Stimulated activated CD8-positive, alpha-beta memory T cell treated with anti-CD3 and anti-CD28 coated beads, Interleukin-4, amount 100 ng/mL, for 1 hour (primary cell): Measurements from ENCODE around the gene GTF2IRD2.
A peak's percentile ranks its signal among the peaks of the same experiment; 100 is the strongest.
"Not testable (repeated sequence)": the region's sequence is repeated elsewhere in the genome, so short reads cannot be mapped to it uniquely, and the experiment has no call there.

Experiments
- DNase-seq, 2 donors: peaks; one replicate each; pipeline ENCODE4 v3.0.0-alpha.2; 2020; ENCODE audit warnings: low read depth in 2 of 2, low spot score in 1 of 2

The GTF2IRD2 gene

DNA sequence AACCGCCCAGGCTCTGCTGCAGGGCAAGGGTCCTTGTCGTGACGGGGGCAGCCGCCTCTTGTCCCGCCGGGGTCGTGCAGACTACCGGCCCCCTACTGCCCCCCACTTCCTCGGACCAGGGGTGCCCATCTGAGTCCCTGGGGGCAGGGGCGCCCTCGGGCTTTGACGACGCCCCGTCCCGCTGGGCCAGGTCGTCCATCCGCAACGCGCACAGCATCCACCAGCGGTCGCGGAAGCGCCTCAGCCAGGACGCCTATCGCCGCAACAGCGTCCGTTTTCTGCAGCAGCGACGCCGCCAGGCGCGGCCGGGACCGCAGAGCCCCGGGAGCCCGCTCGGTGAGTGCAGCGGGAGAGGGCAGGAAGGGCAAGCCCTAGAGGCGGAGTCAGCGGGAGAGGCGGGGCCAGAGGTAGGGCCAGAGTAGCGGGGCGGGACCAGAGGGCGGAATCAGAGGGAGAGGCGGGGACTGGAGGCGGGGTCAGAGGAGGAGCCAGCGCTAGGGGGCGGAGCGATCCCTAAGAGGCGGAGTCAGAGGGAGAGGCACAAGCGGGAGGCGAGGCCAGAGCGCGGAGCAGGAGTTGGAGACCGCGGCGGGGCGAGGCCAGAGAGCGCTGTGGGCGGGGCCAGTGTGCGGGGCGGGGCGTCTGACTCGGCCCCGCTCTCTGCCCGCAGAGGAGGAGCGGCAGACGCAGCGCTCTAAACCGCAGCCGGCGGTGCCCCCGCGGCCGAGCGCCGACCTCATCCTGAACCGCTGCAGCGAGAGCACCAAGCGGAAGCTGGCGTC is 62.8 kb downstream of the GTF2IRD2 start:
- peak; percentile 90 to 93 for DNase-seq

DNA sequence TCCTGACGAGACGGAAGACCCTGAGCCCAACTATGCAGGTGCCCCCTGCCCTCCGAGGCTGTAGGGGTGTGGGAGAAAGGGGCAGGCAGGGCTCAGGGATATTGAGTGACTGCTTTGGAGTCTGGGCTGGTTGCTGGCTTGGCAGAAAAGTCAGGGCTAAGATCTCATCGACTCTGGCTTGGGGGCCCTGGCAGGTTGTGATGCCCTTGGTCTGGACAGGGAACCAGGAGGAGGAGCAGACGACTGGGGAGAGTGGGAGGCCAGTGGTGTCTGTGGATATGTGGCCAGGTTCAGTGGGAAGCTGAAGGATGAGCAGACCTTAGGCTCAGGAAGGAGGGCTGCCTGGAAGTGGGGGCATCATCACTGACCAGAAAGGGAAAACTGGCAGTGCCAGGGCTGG is 67.8 kb downstream of the GTF2IRD2 start:
- DNase-seq, result not testable (repeated sequence)

DNA sequence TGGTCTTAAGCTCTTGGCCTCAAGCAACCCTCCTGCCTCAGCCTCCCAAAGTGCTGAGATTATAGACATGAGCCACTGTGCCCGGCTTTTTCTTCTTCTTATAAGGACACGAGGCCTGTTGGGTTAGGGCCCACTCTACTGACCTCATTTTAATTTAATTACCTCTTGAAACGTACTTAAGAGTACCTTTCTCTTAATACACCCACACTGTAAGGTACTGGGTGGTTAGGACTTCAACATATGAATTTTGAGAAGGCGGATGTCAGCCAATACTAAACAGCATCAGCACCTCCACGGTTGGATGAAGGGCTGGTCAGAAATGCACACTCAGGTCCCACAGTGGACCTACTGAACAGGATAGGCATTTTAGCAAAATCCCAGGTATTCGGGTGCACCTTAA is 69.7 kb downstream of the GTF2IRD2 start:
- not testable (repeated sequence) for DNase-seq

DNA sequence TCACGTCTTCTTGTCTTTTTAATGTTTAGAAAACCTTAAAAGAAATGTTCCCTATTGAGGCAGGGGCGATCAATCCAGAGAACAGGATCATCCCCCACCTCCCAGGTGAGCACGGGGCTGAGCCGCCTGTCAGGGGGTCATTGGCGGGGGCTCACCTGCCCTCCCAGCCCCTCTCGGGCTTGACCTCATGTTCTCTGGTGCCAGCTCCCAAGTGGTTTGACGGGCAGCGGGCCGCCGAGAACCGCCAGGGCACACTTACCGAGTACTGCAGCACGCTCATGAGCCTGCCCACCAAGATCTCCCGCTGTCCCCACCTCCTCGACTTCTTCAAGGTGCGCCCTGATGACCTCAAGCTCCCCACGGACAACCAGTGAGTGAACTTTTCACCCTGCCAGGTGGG is 72.4 kb downstream of the GTF2IRD2 start:
- DNase-seq, result not testable (repeated sequence)

DNA sequence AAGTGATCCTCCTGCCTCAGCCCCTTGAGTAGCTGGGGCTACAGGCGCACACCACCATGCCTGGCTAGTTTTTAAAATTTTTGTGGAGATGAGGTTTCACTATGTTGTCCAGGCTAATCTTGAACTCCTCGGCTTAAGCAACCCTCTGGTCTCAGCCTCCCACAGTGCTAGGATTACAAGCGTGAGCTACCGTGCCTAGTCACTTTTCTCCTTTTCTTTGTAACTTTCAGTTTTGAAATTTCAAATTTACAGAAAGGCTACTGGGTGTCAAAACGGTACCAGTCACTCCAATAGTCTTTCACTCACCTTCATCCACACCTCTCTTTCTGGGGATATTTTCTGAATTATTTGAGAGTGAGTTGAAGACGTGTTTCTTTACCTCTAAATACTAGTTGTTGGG is 76.3 kb downstream of the GTF2IRD2 start:
- DNase-seq, result not testable (repeated sequence)

DNA sequence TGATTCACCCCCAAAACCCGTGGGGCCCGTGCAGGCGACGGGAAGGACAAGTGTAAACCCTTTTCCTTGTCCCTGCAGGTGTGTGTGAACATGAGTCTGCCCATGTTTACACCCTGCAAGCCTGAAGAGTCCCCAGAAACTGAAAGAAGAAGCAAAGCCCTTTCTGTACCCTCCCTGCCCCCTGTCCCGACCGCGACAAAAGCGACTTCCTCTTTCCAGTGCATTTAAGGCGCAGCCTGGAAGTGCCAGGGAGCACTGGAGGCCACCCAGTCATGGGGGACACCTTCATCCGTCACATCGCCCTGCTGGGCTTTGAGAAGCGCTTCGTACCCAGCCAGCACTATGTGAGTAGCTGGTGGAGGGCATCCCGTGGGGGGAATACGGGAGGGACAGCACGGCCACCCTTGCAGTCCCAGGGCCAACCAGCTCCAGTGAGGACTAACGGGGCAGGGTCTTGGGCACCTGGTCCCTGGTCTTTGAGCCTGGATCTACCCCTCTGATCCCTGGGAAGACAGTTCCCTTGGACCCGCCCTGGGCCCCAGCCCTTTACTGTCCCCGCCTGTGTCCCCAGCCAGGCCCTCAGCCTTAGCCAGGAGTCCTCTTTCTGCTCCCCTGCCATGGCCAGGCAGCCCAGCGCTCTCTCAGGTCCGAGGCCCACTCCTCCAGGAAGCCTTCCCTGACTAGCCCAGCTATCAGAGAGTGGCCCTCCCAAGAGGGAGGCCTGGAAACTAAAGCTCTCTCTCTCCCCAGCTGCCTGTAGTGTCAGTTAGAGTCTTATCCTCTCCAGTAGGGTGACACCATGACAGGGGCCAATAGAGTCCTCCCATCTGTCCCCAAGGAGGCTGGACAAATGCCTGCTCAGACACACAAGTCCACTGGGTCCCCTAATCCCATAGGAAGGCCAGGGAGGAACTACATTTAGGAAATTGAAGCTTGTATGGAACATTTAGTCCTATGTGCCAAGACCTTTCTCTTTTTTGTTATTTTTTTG is 77.3 kb downstream of the GTF2IRD2 start, which contains the start of gene NCF1:
NCF1 (plus strand) TSS at position 252 of the 991 bp plus-strand sequence; CDS start at position 273, 21 bp downstream.
- DNase-seq, result not testable (repeated sequence)

DNA sequence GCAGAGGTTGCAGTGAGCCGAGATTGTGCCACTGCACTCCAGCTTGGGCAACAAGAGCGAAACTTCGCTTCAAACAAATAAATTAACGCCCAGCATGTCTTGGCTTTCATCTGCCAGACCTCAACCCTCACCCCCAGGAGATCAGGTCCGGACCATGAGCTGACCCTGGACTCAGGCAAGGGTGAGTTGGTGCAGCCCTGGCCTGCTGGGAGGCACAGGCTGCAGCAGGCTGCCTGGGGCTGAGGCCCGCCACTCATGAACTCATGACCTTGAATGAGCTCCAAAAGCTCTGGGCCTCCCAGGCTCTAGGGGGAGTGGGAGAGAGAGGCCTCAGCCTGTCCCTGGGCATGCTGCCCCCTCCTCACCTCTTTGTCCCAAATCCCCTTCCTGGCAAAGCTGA is 79.3 kb downstream of the GTF2IRD2 start:
- DNase-seq, result not testable (repeated sequence)

DNA sequence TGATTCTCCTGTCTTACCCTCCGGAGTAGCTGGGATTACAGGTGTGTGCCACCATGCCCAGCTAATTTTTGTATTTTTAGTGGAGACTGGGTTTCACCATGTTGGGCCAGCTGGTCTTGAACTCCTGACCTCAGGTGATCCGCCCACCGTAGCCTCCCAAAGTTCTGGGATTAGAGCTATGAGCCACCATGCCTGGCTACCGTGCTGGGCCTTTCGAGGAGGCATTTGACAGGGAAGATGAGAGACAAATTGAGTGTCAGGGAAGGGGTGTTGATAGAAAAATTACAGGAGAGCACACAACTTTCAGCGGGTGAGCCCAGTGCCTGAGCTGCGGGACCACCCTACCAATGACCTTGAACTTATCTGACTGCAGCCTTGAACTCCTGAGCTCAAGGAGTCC is 81.3 kb downstream of the GTF2IRD2 start:
- DNase-seq, result not testable (repeated sequence)

DNA sequence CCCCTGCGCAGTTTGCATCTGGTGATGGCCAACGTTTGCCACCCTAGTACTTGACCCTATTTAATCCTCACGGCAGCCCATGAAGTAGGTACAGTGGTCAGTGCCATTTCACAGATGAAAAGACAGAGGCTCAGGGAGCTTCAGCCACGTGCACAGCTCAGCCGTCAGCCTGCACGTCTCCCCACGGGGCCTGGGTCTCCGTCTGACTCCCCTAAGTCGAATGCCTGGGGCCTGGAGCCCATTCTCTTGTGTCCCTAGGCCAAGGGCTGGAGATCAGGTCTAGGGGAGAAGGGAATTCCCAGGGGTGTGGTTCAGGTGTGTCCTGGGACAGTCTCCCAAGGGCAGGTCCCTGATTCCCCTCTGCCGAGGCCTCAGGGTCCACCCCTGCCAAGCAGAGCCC is 84.4 kb downstream of the GTF2IRD2 start:
- not testable (repeated sequence) for DNase-seq

DNA sequence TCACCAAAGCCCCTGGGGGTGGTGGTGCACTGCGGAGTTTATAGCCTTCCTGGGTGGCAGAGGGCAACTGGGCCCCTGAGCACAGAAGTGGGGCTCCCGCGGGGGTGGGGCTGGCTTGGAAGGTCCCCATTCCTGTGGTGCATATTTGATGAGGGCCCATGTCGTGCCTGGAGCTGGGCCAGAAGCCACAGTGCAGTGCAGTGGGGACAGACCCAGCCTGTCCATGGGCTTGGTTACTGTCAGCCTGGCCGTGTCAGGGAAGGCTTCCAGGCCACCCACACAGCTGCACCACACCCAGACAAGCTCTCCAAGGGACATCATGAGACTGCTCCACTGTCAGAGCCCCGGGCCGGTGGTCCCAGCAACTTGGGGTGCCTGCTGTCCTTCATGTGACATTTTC is 84.9 kb downstream of the GTF2IRD2 start:
- DNase-seq, result not testable (repeated sequence)

DNA sequence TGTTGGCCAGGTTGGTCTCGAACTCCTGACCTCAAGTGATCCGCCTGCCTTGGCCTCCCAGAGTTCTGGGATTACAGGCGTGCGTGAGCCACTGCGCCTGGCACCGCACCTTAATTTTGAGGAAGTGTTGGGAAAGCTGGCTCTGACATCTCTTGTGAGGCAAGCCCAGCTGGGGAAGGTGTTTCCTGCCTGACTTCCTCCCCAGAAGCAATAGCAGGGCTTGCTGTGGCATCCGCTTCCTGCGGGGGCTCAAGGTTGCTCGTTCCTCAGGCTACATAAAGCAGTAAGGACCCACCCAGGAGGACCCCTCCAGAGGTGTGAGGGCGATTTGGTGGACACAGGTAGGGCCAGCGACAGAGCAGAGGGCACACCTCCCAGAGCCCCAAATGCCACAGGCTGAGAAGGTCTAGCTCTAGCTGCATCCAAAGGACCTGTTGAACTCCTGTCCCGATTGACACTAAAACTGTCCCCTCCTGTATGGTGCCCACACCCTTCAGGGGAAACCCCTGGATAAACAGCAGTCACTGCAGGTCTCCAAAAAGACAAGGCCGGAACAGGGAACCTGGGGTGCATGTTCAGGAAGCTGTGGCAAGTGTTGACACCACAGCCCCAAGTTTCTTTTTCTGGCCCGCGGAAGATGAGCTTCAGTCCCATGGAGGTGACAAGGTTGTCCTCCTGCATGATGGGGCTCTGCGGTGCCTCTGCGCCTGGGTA is 86.0 kb downstream of the GTF2IRD2 start:
- not testable (repeated sequence) for DNase-seq

DNA sequence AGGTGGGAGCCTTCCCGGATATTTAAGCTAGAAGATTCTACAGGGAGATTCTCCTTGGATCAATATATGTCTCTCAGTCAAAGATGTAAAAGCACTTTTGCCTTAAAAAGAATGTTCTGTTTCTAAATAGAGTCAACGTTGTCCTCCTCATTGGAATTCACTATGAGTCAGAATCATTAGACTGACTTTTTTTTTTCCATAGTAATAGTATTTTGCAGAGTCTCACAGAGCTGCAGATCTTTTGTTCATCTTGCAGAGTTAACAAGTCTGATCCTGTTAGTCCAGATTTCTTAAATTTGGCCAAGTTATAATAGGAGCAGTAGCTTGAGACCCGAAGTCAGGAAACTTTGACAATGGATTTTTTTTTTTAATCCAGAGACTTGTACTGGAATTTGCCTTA is 92.4 kb downstream of the GTF2IRD2 start:
- DNase-seq, result not testable (repeated sequence)

DNA sequence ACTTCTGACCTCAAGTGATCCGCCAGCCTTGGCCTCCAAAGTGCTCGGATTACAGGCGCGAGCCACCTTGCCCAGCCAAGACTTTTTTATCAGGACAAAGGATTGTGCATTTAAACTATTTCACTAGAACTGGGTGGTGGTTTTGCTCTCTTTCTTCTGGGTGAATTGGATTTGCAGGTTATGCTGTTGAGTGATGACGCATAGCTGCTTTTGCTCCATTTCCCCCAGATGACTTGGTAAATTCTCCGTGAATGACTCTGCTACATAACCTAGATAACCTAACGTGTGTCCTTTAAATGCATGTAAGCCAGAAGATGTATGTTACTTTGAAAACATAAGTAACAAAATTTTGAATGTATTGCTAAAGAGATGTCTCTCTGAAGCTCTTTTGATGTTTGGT is 93.1 kb downstream of the GTF2IRD2 start:
- DNase-seq, result not testable (repeated sequence)

DNA sequence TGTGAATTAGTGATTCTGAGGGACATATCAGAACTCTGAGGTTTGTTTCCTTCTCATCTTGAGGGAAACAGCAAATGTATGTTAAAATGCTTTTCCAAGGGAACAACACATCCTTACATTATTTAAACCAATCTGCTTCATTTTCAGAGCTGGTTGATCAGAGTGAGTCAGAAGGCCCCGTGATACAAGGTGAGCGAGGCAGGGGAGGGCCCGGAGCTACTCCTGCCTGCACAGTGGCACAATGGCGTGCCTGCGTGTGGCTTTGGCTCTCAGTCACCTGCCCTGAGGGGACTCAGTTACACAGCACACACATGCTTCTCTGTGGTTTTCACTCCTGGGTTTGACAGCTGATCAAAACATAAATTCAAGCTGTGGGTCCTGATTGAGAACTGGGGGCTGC is 94.7 kb downstream of the GTF2IRD2 start:
- DNase-seq, result not testable (repeated sequence)

DNA sequence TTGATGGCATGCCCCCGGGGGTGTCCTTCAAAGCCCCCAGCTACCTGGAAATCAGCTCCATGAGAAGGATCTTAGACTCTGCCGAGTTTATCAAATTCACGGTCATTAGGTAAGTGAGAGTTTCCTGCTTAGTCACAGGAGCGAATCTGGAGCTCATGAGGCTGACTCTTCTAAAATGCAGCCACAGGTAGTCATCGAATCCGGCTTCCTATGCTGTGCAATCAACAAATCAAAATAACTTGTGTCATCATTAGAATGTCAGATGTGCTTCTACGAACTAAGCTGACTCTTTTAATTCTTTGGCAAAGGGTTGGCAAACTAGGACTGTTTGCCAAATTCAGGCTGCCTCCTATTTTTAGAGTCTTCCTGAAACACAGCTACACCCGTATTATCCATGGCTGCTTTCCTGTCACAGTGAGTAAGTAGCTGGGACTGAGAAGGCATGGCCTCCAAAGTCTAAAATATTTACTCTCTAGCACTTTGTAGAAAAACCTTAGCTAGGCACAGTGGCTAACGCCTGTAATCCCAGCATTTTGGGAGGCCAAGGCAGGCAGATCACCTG is 97.4 kb downstream of the GTF2IRD2 start:
- DNase-seq, result not testable (repeated sequence)
